SK-N-SH treated with all-trans-retinoic acid at 6 μM for 48 hours (cell line): ENCODE results near the gene MRPL58.
"Not testable (repeated sequence)": the region's sequence is repeated elsewhere in the genome, so short reads cannot be mapped to it uniquely, and the experiment has no call there.

Experiments
- CREB5 ChIP-seq: fragments of 250-450 bp; sonication (Bioruptor Pico); IDR thresholded peaks from 2 replicates; pipeline ENCODE4 v1.5.1; 2020; ENCODE audit warnings: low read depth, mild to moderate bottlenecking, moderate library complexity
- CSDC2 ChIP-seq: fragments of 250-450 bp; sonication (Bioruptor Pico); IDR thresholded peaks from 2 replicates; pipeline ENCODE4 v1.5.0; 2020; ENCODE audit warnings: mild to moderate bottlenecking, moderate library complexity
- CSRNP3 ChIP-seq: fragments of 250-450 bp; sonication (Bioruptor Pico); IDR thresholded peaks from 2 replicates; pipeline ENCODE4 v1.5.1; 2021; ENCODE audit warnings: mild to moderate bottlenecking, moderate library complexity
- ESRRG ChIP-seq: fragments of 250-450 bp; sonication (Bioruptor Pico); IDR thresholded peaks from 2 replicates; pipeline ENCODE4 v1.6.1; 2021; ENCODE audit warnings: mild to moderate bottlenecking
- ISL1 ChIP-seq: fragments of 250-450 bp; sonication (Bioruptor Pico); IDR thresholded peaks from 2 replicates; pipeline ENCODE4 v2.1.2; 2022; ENCODE audit warnings: mild to moderate bottlenecking, moderate library complexity
- PATZ1 ChIP-seq: fragments of 250-450 bp; sonication (Bioruptor Pico); IDR thresholded peaks from 2 replicates; pipeline ENCODE4 v1.8.0; 2020; ENCODE audit warnings: mild to moderate bottlenecking, moderate library complexity, borderline replicate concordance
- PPARA ChIP-seq: fragments of 250-450 bp; sonication (Bioruptor Pico); IDR thresholded peaks from 2 replicates; pipeline ENCODE4 v1.5.0; 2020; ENCODE audit warnings: mild to moderate bottlenecking, borderline replicate concordance
- TSHZ2 ChIP-seq: fragments of 250-450 bp; sonication (Bioruptor Pico); IDR thresholded peaks from 2 replicates; pipeline ENCODE4 v1.5.0; 2020; ENCODE audit warnings: mild to moderate bottlenecking, moderate library complexity
- ZFP3 ChIP-seq: fragments of 250-450 bp; sonication (Bioruptor Pico); IDR thresholded peaks from 2 replicates; pipeline ENCODE4 v1.5.0; 2020; ENCODE audit warnings: mild to moderate bottlenecking, moderate library complexity
- ZNF70 ChIP-seq: fragments of 450-650 bp; formaldehyde crosslinking; IDR thresholded peaks from 2 replicates; pipeline ENCODE4 v1.5.0; 2020; ENCODE audit warnings: mild to moderate bottlenecking, moderate library complexity

GRCh38 chr17:75006084-75006483 is 6.4 kb upstream of the MRPL58 start:
- not testable (repeated sequence) for TF ChIP-seq TSHZ2 (CRISPR knock-in tag); ESRRG (CRISPR knock-in tag); PATZ1 (CRISPR knock-in tag); ISL1; PPARA (CRISPR knock-in tag); CSDC2 (CRISPR knock-in tag); ZFP3; CSRNP3 (CRISPR knock-in tag); ZNF70 (CRISPR knock-in tag); CREB5 (CRISPR knock-in tag)
